SU-DHL-6 (cell line): Measurements from ENCODE around the gene GRIK4.
"Not testable (repeated sequence)": the region's sequence is repeated elsewhere in the genome, so short reads cannot be mapped to it uniquely, and the experiment has no call there.

Experiments used
- H2AFZ ChIP-seq: fragments of 200-600 bp; sonication (generic); 2 replicates; pipeline ENCODE4 v1.6.1; 2014; ENCODE audit warnings: low read depth, mild to moderate bottlenecking, moderate library complexity, mixed read lengths, antibody characterized with exemption, low read length; ENCODE audit not compliant: severe bottlenecking
- H3F3A ChIP-seq: fragments of 200-600 bp; shearing (Covaris generic); 2 replicates; pipeline ENCODE4 v1.6.0; 2016; ENCODE audit warnings: antibody characterized with exemption, mild to moderate bottlenecking; ENCODE audit not compliant: insufficient read depth
- H3K27ac ChIP-seq: fragments of 200-600 bp; sonication (generic); 2 replicates; pipeline ENCODE4 v1.5.1; 2016; ENCODE audit warnings: low read depth, mild to moderate bottlenecking, low read length, moderate library complexity, mixed read lengths
- H3K27me3 ChIP-seq: fragments of 200-600 bp; sonication (generic), shearing (Covaris generic); 2 replicates; pipeline ENCODE4 v1.6.0; 2014; ENCODE audit warnings: mild to moderate bottlenecking, low read length
- H3K36me3 ChIP-seq: fragments of 200-600 bp; sonication (generic); 2 replicates; pipeline ENCODE4 v1.6.1; 2014; ENCODE audit warnings: mild to moderate bottlenecking, low read length, mixed read lengths
- H3K4me2 ChIP-seq: fragments of 300-600, 200-600 bp; shearing (Covaris generic), sonication (generic); 2 replicates; pipeline ENCODE4 v1.6.0; 2014; ENCODE audit warnings: low read length, low read depth, mild to moderate bottlenecking; ENCODE audit not compliant: poor library complexity, severe bottlenecking
- H3K4me3 ChIP-seq: fragments of 200-600 bp; sonication (generic); 2 replicates; pipeline ENCODE4 v1.5.1; 2014; ENCODE audit warnings: antibody characterized with exemption, low read length, mild to moderate bottlenecking, mixed read lengths; ENCODE audit not compliant: insufficient read depth, poor library complexity, severe bottlenecking
- H3K79me2 ChIP-seq: fragments of 200-600 bp; sonication (generic); 2 replicates; pipeline ENCODE4 v1.6.1; 2014; ENCODE audit warnings: mild to moderate bottlenecking, low read length, moderate library complexity; ENCODE audit not compliant: insufficient read depth
- H3K9ac ChIP-seq: fragments of 200-600 bp; sonication (generic); 2 replicates; pipeline ENCODE4 v1.7.0; 2014; ENCODE audit warnings: mild to moderate bottlenecking, low read length
- H3K9me2 ChIP-seq: fragments of 200-600 bp; sonication (generic); replicated peaks from 2 replicates; pipeline ENCODE4 v1.6.1; 2014; ENCODE audit warnings: low read length; ENCODE audit not compliant: insufficient read depth
- H3K9me3 ChIP-seq: fragments of 200-600 bp; sonication (generic); 2 replicates; pipeline ENCODE4 v1.6.1; 2014; ENCODE audit warnings: low read length, mixed read lengths; ENCODE audit not compliant: insufficient read depth
- H4K20me1 ChIP-seq: fragments of 200-600 bp; sonication (generic); 2 replicates; pipeline ENCODE4 v1.6.1; 2014; ENCODE audit warnings: low read depth, mild to moderate bottlenecking, antibody characterized with exemption, low read length, moderate library complexity, mixed read lengths
- EZH2phosphoT487 ChIP-seq: fragments of 200-600 bp; sonication (generic), shearing (Covaris generic); conservative IDR thresholded peaks from 2 replicates; pipeline ENCODE4 v1.6.1; 2018; ENCODE audit warnings: mild to moderate bottlenecking, antibody characterized with exemption, low read length, moderate library complexity, mixed read lengths
- TF ChIP-seq, protein P1 (sequence below): fragments of 200-600 bp; sonication (generic); IDR thresholded peaks from one replicate; pipeline ENCODE4 v1.5.1; 2017; ENCODE audit warnings: antibody characterized with exemption, mild to moderate bottlenecking, low read length, moderate library complexity; ENCODE audit not compliant: insufficient read depth, poor library complexity, severe bottlenecking

GRIK4 gene

GRCh38 chr11:120756931-120757330 lies 245.4 kb downstream of the GRIK4 start:
- TF ChIP-seq, protein P1, sequence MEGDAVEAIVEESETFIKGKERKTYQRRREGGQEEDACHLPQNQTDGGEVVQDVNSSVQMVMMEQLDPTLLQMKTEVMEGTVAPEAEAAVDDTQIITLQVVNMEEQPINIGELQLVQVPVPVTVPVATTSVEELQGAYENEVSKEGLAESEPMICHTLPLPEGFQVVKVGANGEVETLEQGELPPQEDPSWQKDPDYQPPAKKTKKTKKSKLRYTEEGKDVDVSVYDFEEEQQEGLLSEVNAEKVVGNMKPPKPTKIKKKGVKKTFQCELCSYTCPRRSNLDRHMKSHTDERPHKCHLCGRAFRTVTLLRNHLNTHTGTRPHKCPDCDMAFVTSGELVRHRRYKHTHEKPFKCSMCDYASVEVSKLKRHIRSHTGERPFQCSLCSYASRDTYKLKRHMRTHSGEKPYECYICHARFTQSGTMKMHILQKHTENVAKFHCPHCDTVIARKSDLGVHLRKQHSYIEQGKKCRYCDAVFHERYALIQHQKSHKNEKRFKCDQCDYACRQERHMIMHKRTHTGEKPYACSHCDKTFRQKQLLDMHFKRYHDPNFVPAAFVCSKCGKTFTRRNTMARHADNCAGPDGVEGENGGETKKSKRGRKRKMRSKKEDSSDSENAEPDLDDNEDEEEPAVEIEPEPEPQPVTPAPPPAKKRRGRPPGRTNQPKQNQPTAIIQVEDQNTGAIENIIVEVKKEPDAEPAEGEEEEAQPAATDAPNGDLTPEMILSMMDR: no peak
- no peak for TF ChIP-seq EZH2phosphoT487
- H3K27ac ChIP-seq: no peak overlapping the region
- no peak overlapping the region for H2AFZ ChIP-seq
- H3K79me2 ChIP-seq: no peaks in the 10 kb centered on the region
- no peaks in the 10 kb centered on the region for H3K36me3 ChIP-seq
- H3K4me2 ChIP-seq: no peak overlapping the region
- no peak overlapping the region for H3K9ac ChIP-seq
- no peak overlapping the region for H3K4me3 ChIP-seq
- no peaks in the 10 kb centered on the region for H3K9me3 ChIP-seq
- H3K27me3 ChIP-seq: no peaks in the 10 kb centered on the region
- no peaks in the 10 kb centered on the region for H3F3A ChIP-seq
- H4K20me1 ChIP-seq: no peaks in the 10 kb centered on the region
- no peaks in the 10 kb centered on the region for H3K9me2 ChIP-seq

DNA sequence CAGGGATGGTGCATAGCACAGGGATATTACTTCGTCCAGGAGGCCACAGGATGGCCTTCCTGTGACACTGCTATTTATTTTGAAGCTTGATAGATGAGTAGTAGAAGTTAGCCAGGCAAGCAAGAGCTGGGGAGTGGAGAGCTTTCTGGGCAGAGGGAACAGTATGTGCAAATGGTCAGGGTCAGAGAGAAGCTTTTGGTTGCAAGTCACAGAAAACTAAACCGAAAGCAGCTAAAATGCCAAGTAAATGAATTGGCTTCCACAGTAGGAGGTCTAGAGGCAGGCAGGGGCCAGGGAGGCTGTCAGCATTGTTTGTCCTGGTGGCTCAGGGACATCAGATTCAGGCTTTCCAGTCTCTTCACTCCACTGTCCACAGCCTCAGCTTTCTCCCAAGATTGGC lies 247.5 kb downstream of the GRIK4 start:
- Histone ChIP-seq H3K36me3 (no peaks in the 10 kb centered on the region), H3K9me3 (no peaks in the 10 kb centered on the region), H3K79me2 (no peaks in the 10 kb centered on the region), H2AFZ (no peak overlapping the region), H3K27ac (no peak overlapping the region), H3K4me2 (no peak overlapping the region), H3K27me3 (no peaks in the 10 kb centered on the region), H4K20me1 (no peaks in the 10 kb centered on the region), H3K4me3 (no peak overlapping the region), H3K9me2 (no peaks in the 10 kb centered on the region), H3K9ac (no peak overlapping the region), H3F3A (no peaks in the 10 kb centered on the region)
- TF ChIP-seq EZH2phosphoT487: no peak
- TF ChIP-seq, protein P1: no peak

DNA sequence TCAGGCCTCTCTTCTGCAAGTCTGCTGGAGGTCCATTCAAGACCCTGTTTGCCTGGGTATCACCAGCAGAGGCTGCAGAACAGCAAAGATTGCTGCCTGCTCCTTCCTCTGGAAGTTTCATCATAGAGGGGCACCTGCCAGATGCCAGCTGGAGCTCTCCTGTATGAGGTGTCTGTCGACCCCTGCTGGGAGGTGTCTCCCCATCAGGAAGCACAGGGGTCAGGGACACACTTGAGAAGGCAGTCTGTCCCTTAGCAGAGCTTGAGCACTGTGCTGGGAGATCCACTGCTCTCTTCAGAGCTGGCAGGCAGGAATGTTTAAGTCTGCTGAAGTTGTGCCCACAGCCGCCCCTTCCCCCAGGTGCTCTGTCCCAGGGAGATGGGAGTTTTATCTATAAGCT lies 254.2 kb downstream of the GRIK4 start:
- not testable (repeated sequence) for H3K36me3 ChIP-seq, H3K79me2 ChIP-seq, H3K9ac ChIP-seq, H3K4me2 ChIP-seq, H3K9me3 ChIP-seq, H4K20me1 ChIP-seq, H3F3A ChIP-seq, H3K9me2 ChIP-seq, H3K4me3 ChIP-seq, H3K27me3 ChIP-seq, H2AFZ ChIP-seq, H3K27ac ChIP-seq

- TF ChIP-seq EZH2phosphoT487: no peak
- TF ChIP-seq, protein P1: no peak
- H3K9ac ChIP-seq: no peak overlapping the region
- no peak overlapping the region for H3K4me2 ChIP-seq
- H4K20me1 ChIP-seq: no peaks in the 10 kb centered on the region
- H3K4me3 ChIP-seq: no peak overlapping the region
- 0 out of 2 replicates have a peak, but pooled peaks cover 3% of the 10 kb centered on the region for H3K27me3 ChIP-seq
- 0 out of 2 replicates have a peak, but pooled peaks cover 3% of the 10 kb centered on the region for H3K36me3 ChIP-seq
- H3F3A ChIP-seq: no peaks in the 10 kb centered on the region
- no peak overlapping the region for H2AFZ ChIP-seq
- H3K27ac ChIP-seq: no peak overlapping the region
- H3K79me2 ChIP-seq: no peaks in the 10 kb centered on the region
- peaks cover 8% of the 10 kb centered on the region; the same call in 1 of the 2 replicates for H3K9me3 ChIP-seq
- H3K9me2 ChIP-seq: no peaks in the 10 kb centered on the region
These were observed 254.8 kb downstream of the GRIK4 start for GRCh38 chr11:120766318-120766717.
